Esophagus mucosa (tissue), 1 donor: ENCODE data around the gene LMX1B. TPM values are rescaled to one million over a fixed set of nuclear protein-coding genes. Genes with fewer than 3 reads are reported as not detected.
"Not testable (repeated sequence)": the region's sequence is repeated elsewhere in the genome, so short reads cannot be mapped to it uniquely, and the experiment has no call there.

Source experiments
- ATAC-seq: fragments of 200-7000 bp; cut with Tn5 transposase; one replicate; pipeline ENCODE4 v1.9.1; 2020
- total RNA-seq: library from RNA; stranded (reverse); gene quantifications from one replicate; pipeline ENCODE4 v1.2.4, GENCODE V29; 2023
- donor health status: DM: yes; HTN: yes; CAD: no.

Gene LMX1B
- total RNA-seq, 1 donor from 2014 or later = not detected

- no peak for ATAC-seq
Measured at GRCh38 chr9:126698251-126698650, 84.5 kb downstream of the LMX1B start.

- ATAC-seq = no peak
Measured at GRCh38 chr9:126698756-126699155, 85.0 kb downstream of the LMX1B start.

GRCh38 chr9:126699401-126699881 lies 85.7 kb downstream of the LMX1B start:
- ATAC-seq = no peak

- ATAC-seq = no peak
Measured at GRCh38 chr9:126700296-126700695, 86.6 kb downstream of the LMX1B start.

DNA sequence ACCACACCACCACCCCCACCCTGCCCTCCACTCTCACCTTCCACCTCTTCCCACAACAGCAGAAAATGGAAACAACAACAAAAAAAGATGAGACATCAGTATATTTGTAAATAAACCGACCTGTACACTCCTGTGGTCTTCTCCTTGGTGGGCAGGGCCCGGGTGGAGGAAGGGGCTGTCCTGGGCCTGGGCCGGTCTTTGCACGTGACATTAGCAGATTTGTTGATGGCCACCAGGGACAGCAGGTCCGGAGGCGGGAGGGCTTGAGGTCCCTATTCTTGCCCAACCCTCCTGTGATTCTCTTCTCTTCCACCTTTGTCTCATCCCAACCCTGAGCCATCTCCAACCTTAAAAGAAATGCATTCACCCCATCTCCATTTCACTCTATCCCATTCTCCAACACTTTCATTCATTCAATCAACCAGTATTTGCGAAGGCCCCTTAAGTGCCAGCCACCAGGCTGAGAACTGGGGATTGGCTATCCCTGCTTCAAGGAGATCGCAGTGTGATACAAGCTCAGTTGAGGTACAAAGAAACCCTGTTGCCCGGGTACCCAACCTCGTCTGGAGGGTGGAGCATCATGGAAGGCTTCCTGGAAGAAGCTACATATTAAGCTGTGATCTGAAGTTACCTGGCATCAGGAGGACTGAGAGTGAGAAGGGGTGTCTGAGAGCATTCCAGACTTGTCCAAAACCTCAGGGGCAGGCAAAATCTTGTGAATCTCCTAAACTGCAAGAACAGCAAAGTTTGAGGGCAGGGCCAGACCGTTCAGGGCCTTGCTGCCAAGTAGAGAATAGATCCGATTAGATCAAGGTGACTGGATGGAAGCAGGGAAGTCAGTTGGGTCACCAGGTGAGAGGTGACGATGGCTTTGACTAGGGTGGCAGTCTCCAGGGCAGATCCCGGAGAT lies 87.4 kb downstream of the LMX1B start:
- ATAC-seq = no peak

DNA sequence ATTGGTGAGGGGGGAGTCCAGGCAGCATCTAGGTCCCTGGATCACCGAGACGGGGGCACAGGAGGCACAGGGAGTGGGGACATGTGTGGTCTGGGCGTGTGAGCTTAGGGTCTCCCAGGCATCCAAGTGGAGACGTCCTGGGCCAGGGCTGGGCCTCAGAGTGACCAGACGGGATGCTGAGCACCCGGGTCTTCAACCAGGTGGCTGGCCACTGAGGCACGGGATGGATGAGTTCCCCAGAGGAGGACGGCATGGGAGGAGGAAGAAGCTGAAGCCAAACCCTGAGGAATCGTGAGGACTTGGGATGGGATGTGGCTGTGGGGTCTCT lies 88.0 kb downstream of the LMX1B start:
- no peak for ATAC-seq

GRCh38 chr9:126702151-126703001 lies 88.6 kb downstream of the LMX1B start:
- no peak for ATAC-seq

- ATAC-seq = no peak
Measured at GRCh38 chr9:126703002-126703865, 89.5 kb downstream of the LMX1B start.

DNA sequence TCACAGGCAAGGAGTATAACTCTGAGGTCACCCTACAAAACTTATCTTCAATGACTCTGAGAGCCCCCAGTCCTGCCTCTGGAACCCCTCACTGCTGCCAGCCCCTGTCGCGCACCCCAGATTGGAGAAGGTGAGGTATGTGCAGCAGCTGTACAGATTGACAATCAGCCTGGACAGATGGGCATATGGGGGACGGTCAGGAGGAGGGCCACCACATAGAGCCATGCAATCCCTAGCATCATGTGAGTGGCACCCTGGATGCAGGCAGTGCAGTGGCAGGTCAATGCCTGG lies 90.1 kb downstream of the LMX1B start:
- no peak for ATAC-seq

- peak; percentile 59 for ATAC-seq
Measured at GRCh38 chr9:126704157-126704891, 90.6 kb downstream of the LMX1B start.

DNA sequence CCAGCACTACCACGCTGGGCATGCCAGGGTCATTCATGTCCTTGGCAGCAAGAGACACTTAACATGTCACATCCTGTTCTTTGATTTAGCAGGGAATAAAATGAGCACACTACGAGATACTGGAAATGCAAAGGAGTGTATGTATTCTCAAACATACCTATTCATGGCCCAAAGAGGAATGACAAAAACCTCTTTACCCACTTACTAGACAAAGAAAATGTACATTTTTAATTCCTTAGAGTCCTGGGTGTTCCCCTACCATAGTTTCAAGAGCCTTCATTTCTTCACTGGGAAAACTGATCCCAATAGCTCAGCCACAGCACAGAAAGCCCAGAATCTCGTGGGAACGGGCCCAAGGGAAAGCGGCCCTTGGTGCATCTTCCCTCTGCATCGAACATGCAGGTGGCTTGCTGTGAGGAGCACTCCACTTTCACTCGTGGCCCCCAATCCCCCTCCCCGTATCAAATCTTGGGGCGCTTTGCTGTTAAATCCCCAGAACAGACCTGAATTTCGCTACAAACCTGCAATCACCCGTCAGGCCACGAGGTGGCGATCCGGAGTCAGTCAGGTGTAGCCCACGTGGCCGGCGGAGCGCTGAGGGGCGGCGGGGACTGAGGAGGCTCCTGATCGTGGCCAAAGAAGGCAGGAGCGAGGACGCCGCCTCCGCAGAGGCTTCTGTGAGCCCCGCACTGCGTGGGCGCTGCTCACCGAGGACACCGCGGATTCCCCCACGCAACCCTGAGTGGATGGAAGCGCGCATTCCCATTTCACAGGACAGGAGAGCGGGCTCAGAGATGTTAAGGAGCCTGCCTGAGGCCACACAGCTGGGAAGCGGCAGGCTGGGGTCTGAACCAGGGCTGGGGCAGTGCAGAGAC lies 91.4 kb downstream of the LMX1B start:
- ATAC-seq = peak; percentile 66

DNA sequence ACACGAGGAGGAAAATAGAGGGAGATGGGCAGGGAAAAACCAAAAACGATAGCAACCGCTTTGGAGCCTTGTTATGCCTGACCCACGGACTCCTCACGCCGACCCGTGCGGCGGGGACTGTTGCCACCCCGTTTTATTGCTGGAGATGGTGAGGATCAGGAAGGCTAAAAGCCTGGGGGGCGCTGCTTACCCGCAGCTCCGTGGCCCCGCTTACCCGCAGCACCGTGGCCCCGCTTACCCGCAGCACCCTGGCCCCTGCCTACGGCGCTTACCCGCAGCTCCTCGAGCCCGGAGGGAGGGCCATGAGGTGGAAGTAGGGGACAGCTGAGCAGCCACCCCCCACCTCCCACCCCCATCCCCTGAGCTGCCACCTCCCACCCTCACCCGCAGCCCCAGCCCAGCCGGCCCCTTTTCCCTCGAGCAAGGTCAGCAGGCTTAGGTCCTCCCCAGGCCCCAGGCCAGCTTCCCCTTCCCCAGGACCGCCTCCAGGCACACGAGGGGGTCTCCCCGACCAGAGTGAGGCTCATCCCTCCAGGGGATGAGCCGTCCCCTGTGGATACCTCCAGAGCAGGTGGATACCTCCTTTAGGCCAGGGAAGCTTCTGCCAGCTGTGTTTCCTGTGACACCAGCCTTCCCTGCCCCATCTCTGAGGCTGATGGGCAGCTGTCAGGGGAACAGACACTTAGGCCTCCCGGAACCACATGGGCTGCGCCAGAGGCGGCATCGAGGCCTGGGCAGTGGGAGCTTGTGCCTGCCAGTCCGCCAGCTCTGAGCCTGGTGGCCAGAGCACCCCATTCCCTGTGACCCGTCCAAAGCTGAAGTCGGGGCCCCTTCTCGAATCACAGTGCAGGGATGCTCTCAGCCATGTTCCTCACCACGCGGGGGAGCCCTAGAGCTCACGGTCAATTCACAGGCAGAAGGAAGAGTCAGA lies 92.3 kb downstream of the LMX1B start:
- peak; percentile 64 for ATAC-seq

DNA sequence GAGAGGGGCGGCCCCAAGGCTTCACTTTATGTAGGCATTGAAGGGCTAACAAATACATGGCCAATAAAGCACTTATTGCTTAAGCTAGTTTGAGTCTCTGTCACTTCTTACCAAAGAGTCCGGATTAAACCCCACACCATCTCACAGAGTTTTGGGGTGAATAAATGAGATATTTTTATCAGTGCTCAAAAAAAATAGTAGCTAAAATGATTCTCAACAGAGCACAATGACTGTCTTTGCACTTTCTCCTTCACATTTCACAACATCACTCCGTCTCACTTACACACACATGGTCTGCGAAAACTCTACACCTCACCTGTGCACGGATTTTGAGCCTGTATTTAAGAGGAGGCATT lies 92.9 kb downstream of the LMX1B start:
- ATAC-seq = no peak

- ATAC-seq = no peak
Measured at GRCh38 chr9:126707083-126707482, 93.4 kb downstream of the LMX1B start.

DNA sequence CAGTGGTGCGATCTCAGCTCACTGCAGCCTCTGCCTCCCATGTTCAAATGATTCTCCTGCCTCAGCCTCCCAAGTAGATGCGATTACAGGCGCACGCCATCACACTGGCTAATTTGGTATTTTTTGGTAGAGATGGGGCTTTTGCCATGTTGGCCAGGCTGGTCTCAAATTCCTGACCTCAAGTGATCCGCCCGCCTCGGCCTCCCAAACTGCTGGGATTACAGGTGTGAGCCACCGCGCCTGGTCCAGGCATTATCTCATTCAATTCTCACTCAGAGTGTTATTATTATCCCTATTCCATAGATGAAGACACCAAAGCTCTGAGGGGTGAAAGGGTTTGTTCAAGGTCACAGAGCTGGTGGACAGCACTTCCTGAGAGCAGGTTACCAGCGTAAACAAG lies 94.0 kb downstream of the LMX1B start:
- not testable (repeated sequence) for ATAC-seq

- ATAC-seq = no peak
Measured at GRCh38 chr9:126708178-126708577, 94.5 kb downstream of the LMX1B start.

GRCh38 chr9:126709241-126709640 lies 95.5 kb downstream of the LMX1B start:
- ATAC-seq = no peak

DNA sequence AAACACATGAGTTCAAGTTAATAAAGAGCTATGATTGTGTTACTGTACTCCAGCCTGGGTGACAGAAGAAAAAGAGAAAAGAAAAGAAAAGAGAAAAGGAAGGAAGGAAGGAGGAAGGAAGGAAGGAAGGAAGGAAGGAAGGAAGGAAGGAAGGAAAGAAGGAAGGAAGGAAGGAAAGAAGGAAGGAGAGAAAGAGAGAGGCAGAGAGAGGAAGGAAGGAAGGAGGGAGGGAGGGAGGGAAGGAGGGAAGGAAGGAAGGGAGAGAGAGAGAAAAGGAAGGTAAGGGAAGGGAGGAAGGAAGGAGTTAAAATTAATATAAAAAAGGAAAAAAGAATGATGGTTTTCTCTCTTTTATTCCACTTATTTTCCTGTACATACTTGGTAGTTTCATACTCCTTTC lies 101.7 kb downstream of the LMX1B start:
- ATAC-seq = no peak

DNA sequence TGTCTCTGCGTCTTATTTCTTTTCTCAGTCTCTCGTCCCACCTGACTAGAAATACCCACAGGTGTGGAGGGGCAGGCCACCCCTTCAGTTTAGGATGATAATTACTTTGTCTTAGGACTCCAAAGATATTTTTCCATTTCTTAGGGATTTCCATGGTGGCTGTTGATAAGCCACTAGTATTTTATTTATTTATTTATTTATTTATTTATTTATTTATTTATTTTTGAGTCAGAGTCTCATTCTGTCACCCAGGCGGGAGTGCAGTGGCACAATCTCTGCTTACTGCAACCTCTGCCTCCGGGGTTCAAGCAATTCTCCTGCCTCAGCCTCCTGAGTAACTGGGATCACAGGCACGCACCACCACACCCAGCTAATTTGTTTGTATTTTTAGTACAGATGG lies 103.7 kb downstream of the LMX1B start:
- ATAC-seq = not testable (repeated sequence)

GRCh38 chr9:126719618-126720031 lies 105.9 kb downstream of the LMX1B start:
- peak; percentile 36 for ATAC-seq
